ENCODE data around the gene PGLYRP4.

Gene PGLYRP4

DNA sequence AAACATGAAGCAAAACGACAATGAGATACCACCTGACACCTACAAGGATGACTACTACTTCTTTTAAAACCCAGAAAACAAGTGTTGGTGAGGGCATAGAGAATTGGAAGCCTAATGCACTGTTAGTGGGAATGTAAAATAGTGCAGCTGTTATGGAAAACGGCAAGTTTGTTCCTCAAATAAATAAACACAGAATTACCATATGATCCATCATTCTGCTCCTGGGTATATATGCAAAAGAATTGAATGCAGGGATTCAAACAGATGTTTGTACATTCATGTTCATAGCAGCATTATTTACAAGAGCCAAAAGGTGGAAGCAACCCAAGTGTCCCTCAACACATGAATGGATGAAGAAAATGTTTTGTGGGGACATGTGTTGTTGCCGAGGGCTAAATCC is 43.6 kb upstream of the PGLYRP4 start:
- no CpG with 5 or more reads among the region's 3 CpGs for WGBS, 2 experiments (ENCODE audit: insufficient coverage in 2 of 2)
- no peak overlapping the region for H3K4me3 ChIP-seq (ENCODE audit: extremely low read depth, insufficient read depth, low read length, poor library complexity, severe bottlenecking)
- H3K27ac ChIP-seq (ENCODE audit: low read depth, low read length, severe bottlenecking) = no peak overlapping the region
- H3K4me1 ChIP-seq (ENCODE audit: control insufficient read depth, insufficient read depth, low read length, poor library complexity, severe bottlenecking) = no peaks in the 10 kb centered on the region
- H3K36me3 ChIP-seq (ENCODE audit: control insufficient read depth, insufficient read depth, low read length) = no peaks in the 10 kb centered on the region
- no peaks in the 10 kb centered on the region for H3K9me3 ChIP-seq (ENCODE audit: control insufficient read depth, low read length)

DNA sequence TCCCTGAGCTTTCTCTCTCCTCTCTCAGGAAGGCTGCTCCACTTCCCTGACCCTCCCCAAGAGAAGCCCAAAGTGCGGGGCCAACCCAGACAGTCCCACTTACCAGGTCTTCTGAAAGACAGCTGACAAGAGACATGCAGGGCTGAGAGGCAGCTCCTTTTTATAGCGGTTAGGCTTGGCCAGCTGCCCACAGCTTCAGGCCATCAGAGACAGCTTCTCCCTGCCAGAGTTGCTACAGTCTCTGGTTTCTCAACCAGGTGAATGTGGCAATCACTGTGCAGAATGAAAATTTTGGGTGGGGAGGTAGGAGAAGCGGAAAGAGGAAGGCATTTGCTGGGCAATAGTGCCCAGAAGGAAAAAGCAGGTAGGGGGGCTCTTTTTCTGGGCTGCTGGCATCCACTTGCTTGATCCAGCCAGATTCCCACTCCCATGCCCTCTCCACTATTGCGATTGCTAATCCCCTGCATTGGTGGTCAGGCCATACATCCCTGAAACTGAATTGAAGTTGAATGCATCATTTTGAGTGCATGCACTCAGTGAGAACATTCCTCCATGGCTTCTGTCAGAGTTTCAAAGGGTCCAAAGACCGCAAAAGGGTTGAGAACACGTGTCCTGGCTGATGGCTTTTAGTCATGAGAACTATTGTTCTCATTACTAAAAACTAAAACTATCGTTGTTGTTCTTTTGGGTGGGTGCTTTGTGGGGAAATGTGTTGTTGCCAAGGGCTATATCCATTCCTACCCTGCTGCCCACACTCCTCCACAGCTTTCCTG is 42.5 kb upstream of the PGLYRP4 start, which contains the start of gene S100A8:
Gene S100A8 (minus strand): TSS at position 136 of the 773 bp plus-strand sequence. CDS start 538 bp downstream, outside the sequence.
- Histone ChIP-seq H3K27ac (ENCODE audit: low read depth, low read length, severe bottlenecking) (no peak within 1 kb of the TSS), H3K4me1 (ENCODE audit: control insufficient read depth, insufficient read depth, low read length, poor library complexity, severe bottlenecking) (no peaks in the 10 kb centered on the region), H3K9me3 (ENCODE audit: control insufficient read depth, low read length) (no peaks in the 10 kb centered on the region), H3K4me3 (ENCODE audit: extremely low read depth, insufficient read depth, low read length, poor library complexity, severe bottlenecking) (no peak within 1 kb of the TSS), H3K36me3 (ENCODE audit: control insufficient read depth, insufficient read depth, low read length) (no peaks in the 10 kb centered on the region)
- 83 to 85% methylated on average over 4 to 5 of the region's 7 CpGs for WGBS, 2 experiments (ENCODE audit: insufficient coverage in 2 of 2)

DNA sequence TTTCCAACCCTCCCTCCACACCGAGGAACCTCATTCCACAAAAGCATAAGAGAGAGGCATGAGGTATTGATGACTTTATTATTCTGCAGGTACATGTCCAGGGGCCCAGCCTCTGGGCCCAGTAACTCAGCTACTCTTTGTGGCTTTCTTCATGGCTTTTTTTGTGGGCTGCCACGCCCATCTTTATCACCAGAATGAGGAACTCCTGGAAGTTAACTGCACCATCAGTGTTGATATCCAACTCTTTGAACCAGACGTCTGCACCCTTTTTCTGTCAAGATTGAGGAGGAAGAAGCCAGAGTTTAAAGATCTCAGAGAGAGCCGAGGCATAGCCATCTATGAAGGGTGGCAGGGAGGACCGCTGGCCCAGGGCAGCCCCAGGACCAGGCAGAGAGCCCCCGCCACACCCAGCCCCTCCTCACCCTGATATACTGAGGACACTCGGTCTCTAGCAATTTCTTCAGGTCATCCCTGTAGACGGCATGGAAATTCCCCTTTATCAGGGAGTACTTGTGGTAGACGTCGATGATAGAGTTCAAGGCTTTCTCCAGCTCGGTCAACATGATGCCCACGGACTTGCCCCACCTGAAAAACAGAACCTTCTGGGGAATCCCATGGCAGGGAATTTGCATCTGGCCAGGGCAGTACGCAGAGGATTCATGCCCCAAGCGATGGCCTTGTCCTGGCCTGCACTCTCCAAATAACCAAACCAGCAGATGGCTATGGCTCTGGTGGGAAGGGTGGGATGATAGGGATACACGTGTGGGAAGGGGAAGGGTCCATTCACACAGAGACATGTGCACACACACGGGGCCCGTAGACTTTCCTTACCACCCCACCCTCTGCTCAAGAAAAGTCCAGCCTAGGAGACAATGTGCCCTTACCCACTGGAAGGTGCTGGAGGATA is 41.6 kb upstream of the PGLYRP4 start:
- Histone ChIP-seq H3K4me3 (ENCODE audit: extremely low read depth, insufficient read depth, low read length, poor library complexity, severe bottlenecking) (no peak overlapping the region), H3K36me3 (ENCODE audit: control insufficient read depth, insufficient read depth, low read length) (no peaks in the 10 kb centered on the region), H3K27ac (ENCODE audit: low read depth, low read length, severe bottlenecking) (no peak overlapping the region), H3K4me1 (ENCODE audit: control insufficient read depth, insufficient read depth, low read length, poor library complexity, severe bottlenecking) (no peaks in the 10 kb centered on the region), H3K9me3 (ENCODE audit: control insufficient read depth, low read length) (no peaks in the 10 kb centered on the region)
- 85 to 86% methylated on average over 10 to 13 of the region's 17 CpGs for WGBS, 2 experiments (ENCODE audit: insufficient coverage in 2 of 2)

DNA sequence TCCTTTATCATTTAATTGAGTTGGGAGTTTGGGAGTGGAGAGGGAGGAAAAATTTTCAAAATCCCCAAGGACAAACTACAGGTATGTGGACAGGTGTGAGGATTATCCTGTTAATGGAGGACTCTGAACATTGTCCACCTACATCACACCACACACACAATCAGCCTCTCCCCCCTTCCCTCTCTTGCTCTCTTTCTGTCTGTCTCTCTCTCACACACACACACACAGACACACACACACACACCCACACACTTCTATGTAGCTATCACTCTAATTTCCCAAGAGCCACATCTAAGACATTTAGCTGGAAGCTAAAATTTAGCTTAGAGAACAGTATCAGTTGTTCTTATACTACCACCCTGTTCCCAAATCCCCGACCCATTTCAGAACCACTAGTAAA is 40.8 kb upstream of the PGLYRP4 start:
- no peak overlapping the region for H3K4me3 ChIP-seq (ENCODE audit: extremely low read depth, insufficient read depth, low read length, poor library complexity, severe bottlenecking)
- no CpG with 5 or more reads among the region's 1 CpG for whole genome bisulfite sequencing, 2 experiments (ENCODE audit: insufficient coverage in 2 of 2)
- no peaks in the 10 kb centered on the region for H3K9me3 ChIP-seq (ENCODE audit: control insufficient read depth, low read length)
- H3K4me1 ChIP-seq (ENCODE audit: control insufficient read depth, insufficient read depth, low read length, poor library complexity, severe bottlenecking) = no peaks in the 10 kb centered on the region
- H3K36me3 ChIP-seq (ENCODE audit: control insufficient read depth, insufficient read depth, low read length) = no peaks in the 10 kb centered on the region
- H3K27ac ChIP-seq (ENCODE audit: low read depth, low read length, severe bottlenecking) = no peak overlapping the region

DNA sequence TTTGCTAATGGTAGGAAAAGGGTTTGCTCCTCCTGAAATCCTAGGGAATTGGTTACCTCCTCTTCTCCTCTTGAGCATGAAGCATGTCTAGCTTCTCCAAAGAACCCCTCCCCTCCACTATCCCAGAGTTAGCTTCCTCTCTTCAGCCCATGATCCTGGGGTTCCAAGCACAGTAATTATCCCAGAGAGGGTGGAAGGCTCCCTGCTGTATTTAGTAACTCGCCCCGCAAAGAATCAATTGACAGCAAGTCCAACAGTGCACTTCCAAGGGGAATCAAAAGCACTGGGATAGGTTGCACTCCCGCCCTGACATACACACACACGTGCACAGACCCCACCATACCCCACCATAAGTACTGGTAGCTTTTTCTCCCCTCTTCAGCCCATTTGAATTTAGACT is 39.1 kb upstream of the PGLYRP4 start:
- Histone ChIP-seq H3K9me3 (ENCODE audit: control insufficient read depth, low read length) (no peaks in the 10 kb centered on the region), H3K4me1 (ENCODE audit: control insufficient read depth, insufficient read depth, low read length, poor library complexity, severe bottlenecking) (no peaks in the 10 kb centered on the region), H3K36me3 (ENCODE audit: control insufficient read depth, insufficient read depth, low read length) (no peaks in the 10 kb centered on the region), H3K27ac (ENCODE audit: low read depth, low read length, severe bottlenecking) (no peak overlapping the region), H3K4me3 (ENCODE audit: extremely low read depth, insufficient read depth, low read length, poor library complexity, severe bottlenecking) (no peak overlapping the region)
- 68% methylated on average over 4 of the region's 4 CpGs; no CpG with 5 or more reads in 1 of the 2 experiments for WGBS, 2 experiments (ENCODE audit: insufficient coverage in 2 of 2)

DNA sequence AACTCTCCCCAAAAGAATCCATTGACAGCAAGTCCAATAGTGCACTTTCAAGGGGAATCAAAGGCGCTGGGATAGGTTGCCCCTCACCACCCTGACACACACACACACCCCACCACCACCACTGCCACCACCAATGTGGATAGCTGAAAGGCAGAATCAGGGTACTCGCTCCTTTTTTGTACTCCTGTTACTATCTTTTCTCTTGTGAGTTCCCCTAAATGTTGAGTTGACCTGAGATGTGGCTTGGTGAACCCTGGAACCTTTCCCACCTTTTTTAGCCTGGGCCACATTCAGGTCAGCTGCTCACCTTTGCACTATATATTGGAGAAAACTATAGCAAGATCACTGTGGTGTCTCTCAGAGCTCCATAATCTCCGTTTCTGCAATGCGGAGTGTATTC is 38.4 kb upstream of the PGLYRP4 start:
- 92 to 96% methylated on average over 2 to 4 of the region's 4 CpGs for WGBS, 2 experiments (ENCODE audit: insufficient coverage in 2 of 2)
- Histone ChIP-seq H3K4me3 (ENCODE audit: extremely low read depth, insufficient read depth, low read length, poor library complexity, severe bottlenecking) (no peak overlapping the region), H3K9me3 (ENCODE audit: control insufficient read depth, low read length) (no peaks in the 10 kb centered on the region), H3K27ac (ENCODE audit: low read depth, low read length, severe bottlenecking) (no peak overlapping the region), H3K4me1 (ENCODE audit: control insufficient read depth, insufficient read depth, low read length, poor library complexity, severe bottlenecking) (no peaks in the 10 kb centered on the region), H3K36me3 (ENCODE audit: control insufficient read depth, insufficient read depth, low read length) (no peaks in the 10 kb centered on the region)

DNA sequence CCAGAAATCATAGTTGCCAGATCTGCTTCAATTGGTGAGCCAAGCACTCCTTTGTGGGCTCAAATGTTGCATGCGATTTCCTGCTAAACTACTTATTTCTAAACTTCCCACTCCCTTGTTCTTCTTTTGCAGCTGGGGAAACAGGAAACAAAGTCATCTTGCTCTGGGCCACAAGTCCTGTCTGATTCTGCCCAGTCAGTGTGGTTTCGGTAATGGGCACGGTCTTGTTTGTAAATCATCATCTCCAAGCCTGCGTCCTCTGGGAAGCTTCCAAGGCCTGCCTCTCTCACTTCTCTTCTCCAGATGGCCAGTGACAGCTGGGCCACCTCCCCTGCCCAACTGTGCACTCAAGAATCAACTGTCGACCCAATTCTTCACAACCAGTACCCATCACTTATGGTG is 37.9 kb upstream of the PGLYRP4 start:
- no peaks in the 10 kb centered on the region for H3K9me3 ChIP-seq (ENCODE audit: control insufficient read depth, low read length)
- no peak overlapping the region for H3K27ac ChIP-seq (ENCODE audit: low read depth, low read length, severe bottlenecking)
- H3K36me3 ChIP-seq (ENCODE audit: control insufficient read depth, insufficient read depth, low read length) = no peaks in the 10 kb centered on the region
- whole genome bisulfite sequencing, 2 experiments (ENCODE audit: insufficient coverage in 2 of 2) = 90 to 91% methylated on average over 4 to 5 of the region's 5 CpGs
- no peak overlapping the region for H3K4me3 ChIP-seq (ENCODE audit: extremely low read depth, insufficient read depth, low read length, poor library complexity, severe bottlenecking)
- H3K4me1 ChIP-seq (ENCODE audit: control insufficient read depth, insufficient read depth, low read length, poor library complexity, severe bottlenecking) = no peaks in the 10 kb centered on the region

DNA sequence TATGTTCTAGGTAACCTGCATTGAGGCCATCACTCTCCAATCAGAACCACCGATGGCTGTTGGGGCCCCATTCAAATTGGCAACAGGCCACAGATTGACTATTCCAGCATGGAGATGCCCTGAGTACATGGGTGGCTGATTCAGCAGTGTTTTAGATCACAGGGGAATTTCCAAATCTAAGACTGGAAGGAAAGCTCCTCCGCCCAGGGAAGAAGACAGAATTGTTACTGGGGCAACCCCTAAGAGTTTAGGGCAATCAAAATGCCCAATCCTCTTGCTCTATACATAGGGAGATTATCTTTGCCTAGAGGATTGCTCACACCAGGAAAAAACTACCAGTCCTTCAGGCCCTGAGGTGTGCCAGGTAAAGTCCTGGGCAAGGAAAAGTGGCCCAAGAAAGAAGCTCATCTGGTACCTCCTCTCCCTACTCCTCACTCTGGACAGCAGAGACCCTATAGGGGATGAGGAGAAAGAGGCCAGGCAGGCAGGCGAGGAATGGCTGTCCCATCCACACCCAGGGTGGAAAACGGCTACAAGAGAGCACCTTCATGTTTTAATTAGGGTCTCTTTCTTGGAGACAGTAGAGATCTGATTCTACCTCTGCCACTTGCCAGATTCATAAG is 36.4 kb upstream of the PGLYRP4 start:
- 71 to 83% methylated on average over 2 to 4 of the region's 4 CpGs for WGBS, 2 experiments (ENCODE audit: insufficient coverage in 2 of 2)
- Histone ChIP-seq H3K27ac (ENCODE audit: low read depth, low read length, severe bottlenecking) (no peak overlapping the region), H3K4me3 (ENCODE audit: extremely low read depth, insufficient read depth, low read length, poor library complexity, severe bottlenecking) (no peak overlapping the region), H3K9me3 (ENCODE audit: control insufficient read depth, low read length) (no peaks in the 10 kb centered on the region), H3K4me1 (ENCODE audit: control insufficient read depth, insufficient read depth, low read length, poor library complexity, severe bottlenecking) (no peaks in the 10 kb centered on the region), H3K36me3 (ENCODE audit: control insufficient read depth, insufficient read depth, low read length) (no peaks in the 10 kb centered on the region)

DNA sequence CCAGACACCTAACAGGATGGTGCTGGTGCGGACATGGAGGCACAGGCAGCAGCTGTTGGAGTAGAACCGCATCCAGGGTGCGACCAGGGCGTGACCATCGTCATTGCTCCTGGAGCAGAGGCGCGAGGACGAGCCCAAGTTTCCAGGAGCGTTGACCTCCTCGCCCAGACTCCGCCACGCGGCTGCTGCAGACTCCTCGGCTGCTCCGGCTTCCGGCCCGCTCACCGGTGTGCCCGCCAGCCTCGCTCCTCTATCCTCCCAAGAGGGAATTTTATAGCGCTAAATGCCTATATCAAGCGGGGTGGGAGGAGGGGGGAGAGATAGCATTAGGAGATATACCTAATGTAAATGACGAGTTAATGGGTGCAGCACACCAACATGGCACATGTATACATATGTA is 32.1 kb upstream of the PGLYRP4 start:
- Histone ChIP-seq H3K9me3 (ENCODE audit: control insufficient read depth, low read length) (no peaks in the 10 kb centered on the region), H3K36me3 (ENCODE audit: control insufficient read depth, insufficient read depth, low read length) (no peaks in the 10 kb centered on the region), H3K4me1 (ENCODE audit: control insufficient read depth, insufficient read depth, low read length, poor library complexity, severe bottlenecking) (no peaks in the 10 kb centered on the region), H3K4me3 (ENCODE audit: extremely low read depth, insufficient read depth, low read length, poor library complexity, severe bottlenecking) (no peak overlapping the region), H3K27ac (ENCODE audit: low read depth, low read length, severe bottlenecking) (no peak overlapping the region)
- 93 to 96% methylated on average over 16 to 20 of the region's 23 CpGs for WGBS, 2 experiments (ENCODE audit: insufficient coverage in 2 of 2)

DNA sequence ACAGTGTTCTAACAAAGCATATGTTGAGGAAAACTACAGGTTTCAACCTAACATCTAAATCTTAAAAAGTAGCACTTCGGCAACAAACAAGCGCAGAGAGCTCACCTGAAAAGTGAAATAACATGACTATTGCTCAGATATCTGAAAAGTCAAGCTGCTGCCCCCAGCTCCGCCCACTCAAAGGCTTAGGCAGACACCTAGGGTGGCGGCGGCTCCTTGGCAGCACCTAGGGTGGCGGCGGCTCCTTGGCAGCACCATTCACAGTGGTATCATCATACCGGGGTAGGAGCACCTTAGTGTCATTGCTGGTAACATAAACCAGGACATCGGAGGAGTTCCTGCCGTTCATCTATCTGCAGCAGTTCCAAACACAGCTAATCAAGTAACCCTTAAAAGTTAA is 30.9 kb upstream of the PGLYRP4 start:
- no peak overlapping the region for H3K27ac ChIP-seq (ENCODE audit: low read depth, low read length, severe bottlenecking)
- no peaks in the 10 kb centered on the region for H3K36me3 ChIP-seq (ENCODE audit: control insufficient read depth, insufficient read depth, low read length)
- H3K4me3 ChIP-seq (ENCODE audit: extremely low read depth, insufficient read depth, low read length, poor library complexity, severe bottlenecking) = no peak overlapping the region
- H3K4me1 ChIP-seq (ENCODE audit: control insufficient read depth, insufficient read depth, low read length, poor library complexity, severe bottlenecking) = no peaks in the 10 kb centered on the region
- 86 to 94% methylated on average over 6 to 8 of the region's 10 CpGs for WGBS, 2 experiments (ENCODE audit: insufficient coverage in 2 of 2)
- no peaks in the 10 kb centered on the region for H3K9me3 ChIP-seq (ENCODE audit: control insufficient read depth, low read length)

Measured in mesodermal cell (in vitro differentiated cells).